Activated CD8-positive, alpha-beta memory T cell treated with anti-CD3 and anti-CD28 coated beads, Interleukin-2, amount 10 ng/mL, durations not matched to agents 7 days and 5 days (primary cell): ENCODE results near the gene RNU6-1. TPM values are rescaled to one million over a fixed set of nuclear protein-coding genes. Genes with fewer than 3 reads are reported as not detected.

Experiments
- ATAC-seq: fragments of 150-1000 bp; cut with Tn5 transposase; one replicate; pipeline ENCODE4 v1.10.0; 2021; ENCODE audit warnings: moderate library complexity
- CTCF ChIA-PET: fragments of 350-600 bp; sonication (Branson Sonifier 250); formaldehyde crosslinking; loops from one replicate; lab custom pipeline; 2021; ENCODE audit warnings: antibody characterized with exemption; lab: Charles Lee
- DNase-seq: peaks from one replicate; pipeline ENCODE4 v3.0.0-alpha.2; 2020
- H3K27ac Mint-ChIP-seq: one replicate; pipeline ENCODE4 v1.8.0; 2021; ENCODE audit warnings: mild to moderate bottlenecking, mixed read lengths
- H3K27me3 Mint-ChIP-seq: one replicate; pipeline ENCODE4 v1.8.0; 2021; ENCODE audit warnings: mixed read lengths
- H3K36me3 Mint-ChIP-seq: one replicate; pipeline ENCODE4 v1.8.0; 2021; ENCODE audit warnings: mild to moderate bottlenecking, mixed read lengths
- H3K4me1 Mint-ChIP-seq: one replicate; pipeline ENCODE4 v1.8.0; 2021; ENCODE audit warnings: mixed read lengths
- H3K4me3 Mint-ChIP-seq: one replicate; pipeline ENCODE4 v1.8.0; 2021; ENCODE audit warnings: mild to moderate bottlenecking, moderate library complexity, mixed read lengths
- H3K9me3 Mint-ChIP-seq: one replicate; pipeline ENCODE4 v1.8.0; 2022; ENCODE audit warnings: low read depth, mixed read lengths
- total RNA-seq, 2 experiments: library from RNA; stranded (reverse); gene quantifications; one replicate each; pipeline ENCODE4 v1.2.3, GENCODE V29; 2021

Gene RNU6-1
- total RNA-seq, 2 experiments from 2014 or later = not detected

DNA sequence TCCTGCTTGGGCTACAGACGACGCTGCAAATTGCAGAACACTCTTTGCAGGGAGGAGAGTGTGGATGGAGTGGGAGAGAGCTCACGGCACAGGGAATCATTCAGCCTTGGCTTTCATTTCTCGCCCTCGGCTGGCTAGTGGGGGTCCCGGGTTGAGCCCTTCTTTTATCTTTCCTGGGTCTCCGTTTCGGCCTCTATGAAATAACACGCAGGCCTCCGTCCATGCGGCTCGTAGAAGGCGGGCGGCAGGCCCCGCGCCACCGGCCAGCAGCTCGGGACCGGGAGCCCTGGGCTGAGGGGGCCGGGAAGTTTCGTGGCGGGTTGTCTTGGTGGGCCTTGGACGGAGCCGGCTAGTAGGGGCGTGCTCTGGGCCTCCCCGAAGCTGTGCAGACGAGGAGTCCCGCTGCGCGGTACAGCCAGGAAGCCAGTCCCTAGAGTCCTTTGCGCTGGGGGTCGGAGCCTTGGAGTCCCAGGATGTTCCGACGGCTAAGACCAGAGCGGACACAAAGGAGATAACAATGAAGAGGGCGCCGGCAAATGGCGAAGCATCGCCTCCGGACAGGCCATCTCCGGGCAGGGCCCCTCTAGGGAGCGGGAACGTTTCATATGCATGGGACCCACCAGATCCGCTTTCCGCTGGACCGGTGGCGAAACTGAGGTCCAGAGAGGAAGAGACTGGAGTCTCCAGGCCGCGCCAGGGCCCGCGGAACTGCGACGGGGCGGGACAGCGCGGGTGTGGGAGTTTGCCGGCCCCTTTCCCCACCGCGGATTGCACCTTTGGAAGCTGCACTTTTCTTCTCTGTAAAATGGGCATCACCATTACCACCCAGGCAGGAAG is 4.3 kb downstream of the RNU6-1 start:
- Mint-ChIP-seq H3K27me3 (peaks cover 77% of the 10 kb centered on the region), H3K36me3 (peaks cover 2% of the 10 kb centered on the region), H3K9me3 (no peaks in the 10 kb centered on the region), H3K27ac (no peak overlapping the region), H3K4me3 (peak overlapping the region; percentile 55), H3K4me1 (peaks cover 38% of the 10 kb centered on the region)
- no peak for ATAC-seq
- CTCF ChIA-PET = interaction anchor here (0.6 to 4.2 kb wide), 22 partner anchors 9 to 895 kb away, joined by 3 to 71 read pairs (median 4); partner anchors contain the start of gene SKOR1
- DNase-seq = no peak

GRCh38 chr15:67834581-67835296 is 5.1 kb downstream of the RNU6-1 start:
- ATAC-seq (no peak), DNase-seq (no peak)
- Mint-ChIP-seq H3K36me3 (no peaks in the 10 kb centered on the region), H3K27ac (no peak overlapping the region), H3K4me1 (peaks cover 36% of the 10 kb centered on the region), H3K4me3 (peak overlapping the region; percentile 53), H3K27me3 (peaks cover 79% of the 10 kb centered on the region), H3K9me3 (no peaks in the 10 kb centered on the region)
- CTCF ChIA-PET = interaction anchor here (0.5 to 4.2 kb wide), 9 partner anchors 9 to 888 kb away, joined by 3 to 71 read pairs (median 5); partner anchors contain the start of gene SKOR1

DNA sequence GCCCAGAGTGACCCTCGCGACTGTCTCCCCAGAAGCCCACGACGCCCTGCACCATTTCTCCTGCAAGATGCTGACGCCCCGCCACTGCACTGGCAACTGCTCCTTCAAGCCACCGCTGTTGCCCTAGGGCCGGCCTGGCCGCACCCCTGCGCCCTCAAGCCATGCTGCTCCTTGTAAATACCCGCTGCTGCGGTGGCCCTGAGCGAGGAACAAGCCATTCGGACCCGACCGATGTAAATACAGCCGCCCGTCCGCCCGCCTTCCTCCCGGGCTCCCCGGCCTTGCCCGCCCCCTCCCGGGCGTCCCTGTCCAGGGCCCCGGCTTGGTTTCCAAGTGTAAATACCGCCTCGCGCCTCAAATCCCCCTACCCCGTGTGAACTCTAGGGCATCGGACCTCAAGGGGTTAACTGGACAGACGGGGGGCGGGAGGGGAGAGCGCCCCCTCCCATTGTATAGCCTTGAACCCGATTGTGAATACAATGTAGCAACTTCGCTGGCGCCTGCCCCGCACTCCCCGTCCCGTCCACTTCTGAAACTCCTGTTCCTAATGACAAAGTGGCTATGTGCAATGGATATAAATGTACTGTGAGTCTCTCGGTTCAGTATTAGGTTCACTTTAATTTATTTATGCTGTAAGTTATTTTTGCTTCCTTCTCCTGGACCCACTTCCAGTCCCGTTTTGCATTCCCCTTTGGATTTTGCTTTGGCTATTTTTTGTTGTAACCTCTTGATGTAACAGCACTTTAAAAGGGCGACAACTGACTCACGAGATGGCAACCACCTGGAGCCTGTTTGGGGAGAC is 5.9 kb downstream of the RNU6-1 start:
- Mint-ChIP-seq H3K4me1 (peaks cover 34% of the 10 kb centered on the region), H3K27ac (no peak overlapping the region), H3K27me3 (peaks cover 84% of the 10 kb centered on the region), H3K4me3 (peak overlapping the region; percentile 53), H3K36me3 (peaks cover 3% of the 10 kb centered on the region), H3K9me3 (no peaks in the 10 kb centered on the region)
- CTCF ChIA-PET = interaction anchor here (0.5 to 4.2 kb wide), 4 partner anchors 50 to 533 kb away, joined by 3 to 71 read pairs (median 8); no protein-coding TSS in a partner anchor
- ATAC-seq (peak; percentile 50), DNase-seq (peak; percentile 63)

DNA sequence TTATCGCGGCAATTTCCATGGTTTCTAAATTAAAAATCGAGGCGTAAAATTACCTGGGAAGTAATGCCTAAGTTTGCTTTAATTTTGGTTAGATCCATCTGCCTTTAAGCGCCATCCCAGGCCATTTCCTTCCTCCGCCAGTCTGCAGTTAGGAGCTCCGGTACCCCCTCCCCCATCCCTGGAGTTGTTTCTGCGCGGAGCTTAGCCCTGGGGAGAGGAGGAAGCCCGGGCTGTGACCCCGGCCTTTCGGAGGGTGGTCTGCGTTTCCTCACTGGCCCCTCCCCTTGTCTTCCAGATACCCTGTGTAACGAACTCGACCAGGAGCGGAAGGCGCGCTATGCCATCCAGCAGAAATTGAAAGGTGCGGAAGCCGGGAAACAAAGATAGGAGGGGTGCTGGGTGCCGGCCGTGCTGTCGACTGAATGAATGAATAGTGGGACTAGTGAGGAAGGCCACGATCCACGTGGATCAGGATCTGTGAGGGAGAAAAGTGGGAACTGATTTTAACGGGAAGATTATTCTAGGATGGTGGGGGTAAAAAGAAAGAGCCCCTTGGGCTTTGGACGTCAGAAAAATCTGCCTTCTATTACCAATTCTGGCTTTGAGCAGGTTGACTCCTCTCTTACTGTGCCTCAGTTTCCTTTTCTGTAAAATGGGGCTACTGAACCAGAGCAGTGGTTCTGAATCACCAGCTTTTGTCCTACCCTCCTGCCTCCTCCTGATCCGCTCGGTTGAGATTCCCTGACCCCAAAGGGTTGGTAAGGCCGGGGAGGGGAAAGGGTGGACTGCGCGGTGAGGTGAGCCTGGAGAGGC is 6.7 kb downstream of the RNU6-1 start:
- Mint-ChIP-seq H3K4me1 (peaks cover 34% of the 10 kb centered on the region), H3K4me3 (peak overlapping the region; percentile 10), H3K27ac (no peak overlapping the region), H3K9me3 (no peaks in the 10 kb centered on the region), H3K27me3 (peaks cover 87% of the 10 kb centered on the region), H3K36me3 (peaks cover 3% of the 10 kb centered on the region)
- CTCF ChIA-PET = interaction anchor here (1.0 to 2.0 kb wide), 4 partner anchors 311 to 376 kb away, joined by 3 to 10 read pairs (median 3); no protein-coding TSS in a partner anchor
- no peak for DNase-seq
- no peak for ATAC-seq

GRCh38 chr15:67832031-67832551 is 7.8 kb downstream of the RNU6-1 start:
- Mint-ChIP-seq H3K27me3 (peaks cover 80% of the 10 kb centered on the region), H3K36me3 (peaks cover 3% of the 10 kb centered on the region), H3K9me3 (no peaks in the 10 kb centered on the region), H3K4me3 (no peak overlapping the region), H3K27ac (no peak overlapping the region), H3K4me1 (peaks cover 34% of the 10 kb centered on the region)
- CTCF ChIA-PET = interaction anchor here (1.0 to 2.0 kb wide), 4 partner anchors 310 to 375 kb away, joined by 3 to 10 read pairs (median 3); no protein-coding TSS in a partner anchor
- no peak for DNase-seq
- ATAC-seq = no peak

DNA sequence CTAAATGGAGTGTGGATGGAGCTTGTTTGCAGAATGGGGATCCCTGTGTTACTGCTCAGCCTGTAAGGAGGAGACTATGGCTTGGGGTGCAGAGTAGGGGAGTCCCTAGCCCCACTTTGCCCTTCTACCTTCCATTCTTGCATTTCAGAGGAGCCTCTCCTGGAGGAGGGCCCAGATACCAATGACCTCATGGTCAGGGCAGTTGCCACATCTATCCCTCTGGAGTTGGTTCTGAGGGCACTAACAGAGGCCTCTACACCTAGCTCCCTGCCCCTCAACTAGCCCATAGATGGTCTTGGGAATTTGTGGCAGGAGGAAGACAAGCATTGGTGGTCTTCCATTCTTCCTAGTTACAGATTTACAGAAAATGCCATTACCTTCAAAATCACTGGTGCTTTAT is 8.5 kb downstream of the RNU6-1 start:
- H3K4me1 Mint-ChIP-seq = peaks cover 33% of the 10 kb centered on the region
- CTCF ChIA-PET = no interaction called here
- peaks cover 79% of the 10 kb centered on the region for H3K27me3 Mint-ChIP-seq
- H3K36me3 Mint-ChIP-seq = peaks cover 4% of the 10 kb centered on the region
- ATAC-seq (no peak), DNase-seq (no peak)
- peaks cover 1% of the 10 kb centered on the region for H3K9me3 Mint-ChIP-seq
- H3K4me3 Mint-ChIP-seq = no peak overlapping the region
- H3K27ac Mint-ChIP-seq = no peak overlapping the region

- H3K4me1 Mint-ChIP-seq = peaks cover 27% of the 10 kb centered on the region
- CTCF ChIA-PET = no interaction called here
- DNase-seq (no peak), ATAC-seq (no peak)
- peaks cover 78% of the 10 kb centered on the region for H3K27me3 Mint-ChIP-seq
- H3K27ac Mint-ChIP-seq = peak overlapping the region; percentile 57
- H3K36me3 Mint-ChIP-seq = peaks cover 6% of the 10 kb centered on the region
- peaks cover 2% of the 10 kb centered on the region for H3K9me3 Mint-ChIP-seq
- H3K4me3 Mint-ChIP-seq = no peak overlapping the region
Observed at GRCh38 chr15:67829647-67830504, 10.0 kb downstream of the RNU6-1 start.

GRCh38 chr15:67828969-67829646 is 10.7 kb downstream of the RNU6-1 start:
- H3K27ac Mint-ChIP-seq = peak overlapping the region; percentile 36
- CTCF ChIA-PET = no interaction called here
- H3K4me3 Mint-ChIP-seq = no peak overlapping the region
- DNase-seq (no peak), ATAC-seq (no peak)
- peaks cover 2% of the 10 kb centered on the region for H3K9me3 Mint-ChIP-seq
- H3K4me1 Mint-ChIP-seq = peaks cover 24% of the 10 kb centered on the region
- peaks cover 6% of the 10 kb centered on the region for H3K36me3 Mint-ChIP-seq
- H3K27me3 Mint-ChIP-seq = peaks cover 78% of the 10 kb centered on the region

- CTCF ChIA-PET = interaction anchor here (1.0 kb wide), 1 partner anchor 304 kb away, joined by 3 read pairs; no protein-coding TSS in a partner anchor
- peaks cover 25% of the 10 kb centered on the region for H3K4me1 Mint-ChIP-seq
Observed at GRCh38 chr15:67828278-67828968, 11.4 kb downstream of the RNU6-1 start.

DNA sequence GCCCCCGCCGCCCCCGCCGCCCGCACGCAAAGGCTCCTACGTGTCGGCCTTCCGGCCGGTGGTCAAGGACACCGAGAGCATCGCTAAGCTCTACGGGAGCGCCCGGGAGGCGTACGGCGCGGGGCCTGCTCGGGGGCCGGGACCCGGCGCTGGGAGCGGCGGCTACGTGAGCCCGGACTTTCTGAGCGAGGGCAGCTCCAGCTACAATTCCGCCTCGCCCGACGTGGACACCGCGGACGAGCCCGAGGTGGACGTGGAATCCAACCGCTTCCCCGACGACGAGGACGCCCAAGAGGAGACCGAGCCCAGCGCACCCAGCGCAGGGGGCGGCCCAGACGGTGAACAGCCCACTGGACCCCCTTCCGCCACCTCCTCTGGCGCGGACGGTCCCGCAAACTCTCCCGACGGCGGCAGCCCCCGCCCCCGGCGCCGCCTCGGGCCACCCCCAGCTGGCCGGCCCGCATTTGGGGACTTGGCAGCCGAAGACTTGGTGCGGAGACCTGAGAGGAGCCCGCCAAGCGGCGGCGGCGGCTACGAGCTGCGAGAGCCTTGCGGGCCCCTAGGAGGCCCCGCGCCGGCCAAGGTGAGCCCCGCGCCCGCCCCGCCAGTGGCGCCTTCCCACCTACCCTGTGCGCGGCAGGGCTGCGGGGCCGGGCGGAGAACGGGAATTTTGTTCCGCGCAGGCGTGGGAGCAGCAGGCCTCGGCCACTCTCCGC is 12.1 kb downstream of the RNU6-1 start:
- peaks cover 19% of the 10 kb centered on the region for H3K4me1 Mint-ChIP-seq
- DNase-seq (no peak), ATAC-seq (no peak)
- CTCF ChIA-PET = interaction anchor here (1.0 to 2.3 kb wide), 2 partner anchors 9 to 303 kb away, joined by 3 to 9 read pairs; no protein-coding TSS in a partner anchor
- no peak overlapping the region for H3K27ac Mint-ChIP-seq
- no peak overlapping the region for H3K4me3 Mint-ChIP-seq
- peaks cover 10% of the 10 kb centered on the region for H3K36me3 Mint-ChIP-seq
- peaks cover 74% of the 10 kb centered on the region for H3K27me3 Mint-ChIP-seq
- H3K9me3 Mint-ChIP-seq = peaks cover 2% of the 10 kb centered on the region

More at GRCh38 chr15:67828278-67828968, 11.4 kb downstream of the RNU6-1 start:
- H3K36me3 Mint-ChIP-seq = peaks cover 10% of the 10 kb centered on the region
- H3K4me3 Mint-ChIP-seq = no peak overlapping the region
- peak overlapping the region; percentile 74 for H3K27ac Mint-ChIP-seq
- ATAC-seq (no peak), DNase-seq (no peak)
- H3K9me3 Mint-ChIP-seq = peaks cover 2% of the 10 kb centered on the region
- peaks cover 78% of the 10 kb centered on the region for H3K27me3 Mint-ChIP-seq
